Measurements from ENCODE around the gene MINDY4.

The MINDY4 gene

GRCh38 chr7:30728591-30729100 lies 42.6 kb upstream of the MINDY4 start:
- DNase-seq (ENCODE audit: low read depth), result no peak
- no peak for TF ChIP-seq CTCF (IDR thresholded peaks at IDR 0.05; ENCODE audit: insufficient read depth, low read depth, low read length, missing control alignments)

GRCh38 chr7:30729642-30730041 lies 41.6 kb upstream of the MINDY4 start:
- no peak for TF ChIP-seq CTCF (IDR thresholded peaks at IDR 0.05; ENCODE audit: insufficient read depth, low read depth, low read length, missing control alignments)
- DNase-seq (ENCODE audit: low read depth), result no peak
- no peak overlapping the region for H3K4me3 ChIP-seq (ENCODE audit: low read length)

More at GRCh38 chr7:30728591-30729100, 42.6 kb upstream of the MINDY4 start:
- no peak overlapping the region for H3K4me3 ChIP-seq (ENCODE audit: low read length)

- TF ChIP-seq CTCF (IDR thresholded peaks at IDR 0.05; ENCODE audit: insufficient read depth, low read depth, low read length, missing control alignments), result no peak
- no peak for DNase-seq (ENCODE audit: low read depth)
- no peak overlapping the region for H3K4me3 ChIP-seq (ENCODE audit: low read length)
Observed at GRCh38 chr7:30730097-30730496, 41.1 kb upstream of the MINDY4 start.

GRCh38 chr7:30730996-30731395 lies 40.2 kb upstream of the MINDY4 start:
- H3K4me3 ChIP-seq (ENCODE audit: low read length), result no peak overlapping the region
- no peak for DNase-seq (ENCODE audit: low read depth)
- TF ChIP-seq CTCF (IDR thresholded peaks at IDR 0.05; ENCODE audit: insufficient read depth, low read depth, low read length, missing control alignments), result no peak

- H3K4me3 ChIP-seq (ENCODE audit: low read length), result no peak overlapping the region
- TF ChIP-seq CTCF (IDR thresholded peaks at IDR 0.05; ENCODE audit: insufficient read depth, low read depth, low read length, missing control alignments), result no peak
- no peak for DNase-seq (ENCODE audit: low read depth)
Observed at GRCh38 chr7:30731581-30731980, 39.6 kb upstream of the MINDY4 start.

GRCh38 chr7:30732606-30733005 lies 38.6 kb upstream of the MINDY4 start:
- no peak for TF ChIP-seq CTCF (IDR thresholded peaks at IDR 0.05; ENCODE audit: insufficient read depth, low read depth, low read length, missing control alignments)
- no peak overlapping the region for H3K4me3 ChIP-seq (ENCODE audit: low read length)
- DNase-seq (ENCODE audit: low read depth), result no peak

- no peak for TF ChIP-seq CTCF (IDR thresholded peaks at IDR 0.05; ENCODE audit: insufficient read depth, low read depth, low read length, missing control alignments)
Observed at GRCh38 chr7:30733216-30733615, 38.0 kb upstream of the MINDY4 start.

More at GRCh38 chr7:30733216-30733615, 38.0 kb upstream of the MINDY4 start:
- H3K4me3 ChIP-seq (ENCODE audit: low read length), result no peak overlapping the region
- no peak for DNase-seq (ENCODE audit: low read depth)
